OCI-LY1 (cell line): Measurements from ENCODE around the gene QRFP.

ENCODE experiments used
- H2AFZ ChIP-seq: fragments of 200-600 bp; sonication (generic), shearing (Covaris generic); 2 replicates; pipeline ENCODE4 v1.6.0; 2014; ENCODE audit warnings: antibody characterized with exemption, mild to moderate bottlenecking, low read length
- H3F3A ChIP-seq: fragments of 200-600 bp; sonication (generic), shearing (Covaris generic); 2 replicates; pipeline ENCODE4 v1.6.0; 2014; ENCODE audit warnings: mild to moderate bottlenecking, antibody characterized with exemption, low read length, moderate library complexity; ENCODE audit not compliant: insufficient read depth
- H3K27ac ChIP-seq: fragments of 200-600 bp; sonication (generic); 2 replicates; pipeline ENCODE4 v1.5.1; 2014; ENCODE audit warnings: low read length, mixed run types, mild to moderate bottlenecking, low read depth; ENCODE audit not compliant: poor library complexity, severe bottlenecking
- H3K27me3 ChIP-seq: fragments of 200-600 bp; sonication (generic); 2 replicates; pipeline ENCODE4 v1.6.0; 2014; ENCODE audit warnings: antibody characterized with exemption, mild to moderate bottlenecking, low read length, moderate library complexity; ENCODE audit not compliant: insufficient read depth
- H3K36me3 ChIP-seq: fragments of 200-600 bp; sonication (generic); 2 replicates; pipeline ENCODE4 v1.6.1; 2014; ENCODE audit warnings: mild to moderate bottlenecking, antibody characterized with exemption, low read length, moderate library complexity, mixed read lengths; ENCODE audit not compliant: insufficient read depth
- H3K4me1 ChIP-seq: fragments of 200-600 bp; sonication (generic); 2 replicates; pipeline ENCODE4 v1.5.1; 2014; ENCODE audit warnings: mild to moderate bottlenecking, low read length, moderate library complexity; ENCODE audit not compliant: insufficient read depth, severe bottlenecking
- H3K4me2 ChIP-seq: fragments of 200-600 bp; sonication (generic), shearing (Covaris generic); 2 replicates; pipeline ENCODE4 v1.6.1; 2014; ENCODE audit warnings: low read length
- H3K4me3 ChIP-seq: fragments of 200-600 bp; sonication (generic); 2 replicates; pipeline ENCODE4 v1.5.1; 2014; ENCODE audit warnings: low read length, low read depth, mild to moderate bottlenecking, mixed read lengths; ENCODE audit not compliant: poor library complexity, severe bottlenecking
- H3K79me2 ChIP-seq: fragments of 200-600 bp; shearing (Covaris generic); 2 replicates; pipeline ENCODE4 v1.6.1; 2016; ENCODE audit warnings: mixed run types, low read length, mixed read lengths; ENCODE audit not compliant: insufficient read depth
- H3K9ac ChIP-seq: fragments of 200-600 bp; sonication (generic), shearing (Covaris generic); 2 replicates; pipeline ENCODE4 v1.6.1; 2014; ENCODE audit warnings: mild to moderate bottlenecking, low read length, mixed read lengths
- H3K9me2 ChIP-seq: fragments of 200-600 bp; sonication (generic), shearing (Covaris generic); 2 replicates; pipeline ENCODE4 v1.6.1; 2014; ENCODE audit warnings: low read depth, mild to moderate bottlenecking, low read length, mixed read lengths
- H3K9me3 ChIP-seq: fragments of 200-600 bp; shearing (Covaris generic); 2 replicates; pipeline ENCODE4 v1.6.1; 2014; ENCODE audit warnings: low read length, mixed read lengths
- H4K20me1 ChIP-seq: fragments of 200-600 bp; sonication (generic), shearing (Covaris generic); 2 replicates; pipeline ENCODE4 v1.6.0; 2016; ENCODE audit warnings: mild to moderate bottlenecking, low read length; ENCODE audit not compliant: insufficient read depth
- CTCF ChIP-seq: fragments of 200-600 bp; sonication (generic), shearing (Covaris generic); IDR thresholded peaks from 2 replicates; pipeline ENCODE4 v1.5.1; 2017; ENCODE audit warnings: mild to moderate bottlenecking, antibody characterized with exemption, low read length, moderate library complexity, mixed read lengths
- EZH2 ChIP-seq: fragments of 200-600 bp; sonication (generic), shearing (Covaris generic); IDR thresholded peaks from 2 replicates; pipeline ENCODE4 v1.8.0; 2017; ENCODE audit warnings: borderline replicate concordance, mixed run types, mild to moderate bottlenecking, antibody characterized with exemption, low read length, moderate library complexity, mixed read lengths

QRFP gene

GRCh38 chr9:130890870-130891687, 5.5 kb downstream of the QRFP start:
- no peaks in the 10 kb centered on the region for H3K9me2 ChIP-seq
- H3K79me2 ChIP-seq = no peaks in the 10 kb centered on the region
- no peak overlapping the region for H2AFZ ChIP-seq
- no peak for TF ChIP-seq EZH2
- no peak for TF ChIP-seq CTCF
- no peak overlapping the region for H3K9ac ChIP-seq
- no peaks in the 10 kb centered on the region for H3K36me3 ChIP-seq
- no peaks in the 10 kb centered on the region for H3K27me3 ChIP-seq
- no peak overlapping the region for H3K4me2 ChIP-seq
- no peak overlapping the region for H3K4me3 ChIP-seq
- H3F3A ChIP-seq = no peaks in the 10 kb centered on the region
- no peaks in the 10 kb centered on the region for H3K9me3 ChIP-seq
- no peak overlapping the region for H3K27ac ChIP-seq
- H3K4me1 ChIP-seq = no peaks in the 10 kb centered on the region
- H4K20me1 ChIP-seq = no peaks in the 10 kb centered on the region

GRCh38 chr9:130890124-130890523, 6.5 kb downstream of the QRFP start:
- Histone ChIP-seq H3F3A (no peaks in the 10 kb centered on the region), H3K36me3 (no peaks in the 10 kb centered on the region)

GRCh38 chr9:130888146-130888885, 8.3 kb downstream of the QRFP start:
- no peaks in the 10 kb centered on the region for H3K9me2 ChIP-seq
- TF ChIP-seq EZH2 (no peak), CTCF (no peak)
- H3K36me3 ChIP-seq = no peaks in the 10 kb centered on the region
- no peak overlapping the region for H3K4me3 ChIP-seq
- H3K4me2 ChIP-seq = no peak overlapping the region
- H3K27ac ChIP-seq = no peak overlapping the region
- H4K20me1 ChIP-seq = no peaks in the 10 kb centered on the region
- H3K27me3 ChIP-seq = no peaks in the 10 kb centered on the region
- H3K9ac ChIP-seq = no peak overlapping the region
- no peak overlapping the region for H2AFZ ChIP-seq
- no peaks in the 10 kb centered on the region for H3F3A ChIP-seq
- H3K9me3 ChIP-seq = no peaks in the 10 kb centered on the region
- no peaks in the 10 kb centered on the region for H3K4me1 ChIP-seq
- no peaks in the 10 kb centered on the region for H3K79me2 ChIP-seq

More at GRCh38 chr9:130890124-130890523, 6.5 kb downstream of the QRFP start:
- TF ChIP-seq CTCF (no peak), EZH2 (no peak)
- Histone ChIP-seq H3K4me1 (no peaks in the 10 kb centered on the region), H3K9ac (no peak overlapping the region), H4K20me1 (no peaks in the 10 kb centered on the region), H3K27ac (no peak overlapping the region), H3K27me3 (no peaks in the 10 kb centered on the region), H3K4me2 (no peak overlapping the region), H3K4me3 (no peak overlapping the region), H3K79me2 (no peaks in the 10 kb centered on the region), H3K9me2 (no peaks in the 10 kb centered on the region), H2AFZ (no peak overlapping the region), H3K9me3 (no peaks in the 10 kb centered on the region)
